Bone marrow (tissue), 2 donors: ENCODE results near the gene NUAK2.
"Not testable (repeated sequence)": the region's sequence is repeated elsewhere in the genome, so short reads cannot be mapped to it uniquely, and the experiment has no call there.

Source experiments
- DNase-seq, 2 donors: peaks; one replicate each; lab custom pipeline; 2025; lab: John Stamatoyannopoulos, UW

NUAK2 gene

GRCh38 chr1:205321162-205321958, at the start of gene NUAK2:
NUAK2 (minus strand) TSS chr1:205321745; CDS start chr1:205321628, 117 bp downstream.
- DNase-seq, result peak; percentile 56 to 60

DNA sequence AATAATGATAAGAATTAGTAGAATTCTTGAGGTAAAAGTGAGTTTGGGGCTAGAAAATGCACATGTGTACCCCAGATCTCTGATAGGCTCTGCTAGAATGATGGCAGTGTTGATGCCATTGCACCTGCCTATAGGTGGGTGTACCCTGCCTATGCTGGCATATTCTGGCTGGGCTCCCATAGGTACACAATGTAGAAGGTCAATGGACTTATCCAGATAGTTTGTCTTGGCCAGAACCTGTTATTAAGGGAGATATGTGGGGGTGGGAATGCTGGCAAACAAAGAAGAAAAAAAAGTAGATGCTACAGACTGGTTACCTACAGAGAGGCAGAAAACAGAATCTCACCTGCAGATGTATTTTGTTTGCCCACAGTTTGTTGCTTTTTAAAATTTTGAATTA, 49.2 kb upstream of the NUAK2 start:
- no peak for DNase-seq

DNA sequence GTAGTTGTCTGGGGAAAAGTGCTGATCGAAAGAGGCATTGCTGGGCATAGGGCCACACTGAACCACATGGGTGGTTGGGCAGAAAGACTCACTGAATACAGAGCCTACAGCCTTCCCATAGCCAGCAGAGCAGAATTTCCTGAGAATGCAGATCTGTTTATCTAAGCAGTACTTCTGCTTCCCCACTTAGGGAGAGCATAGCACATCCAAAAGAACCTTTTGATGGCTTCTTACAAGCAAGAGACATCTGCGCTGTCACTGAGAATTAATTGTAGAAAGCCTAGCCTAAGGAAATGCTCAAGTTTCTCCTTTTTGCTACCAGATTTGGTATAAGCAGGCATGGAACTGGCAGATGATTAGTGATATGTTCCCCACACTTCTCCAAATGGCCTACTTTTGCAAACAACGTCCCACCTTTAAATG, 48.2 kb upstream of the NUAK2 start:
- DNase-seq, result no peak

GRCh38 chr1:205368478-205368877, 46.9 kb upstream of the NUAK2 start:
- no peak for DNase-seq

DNA sequence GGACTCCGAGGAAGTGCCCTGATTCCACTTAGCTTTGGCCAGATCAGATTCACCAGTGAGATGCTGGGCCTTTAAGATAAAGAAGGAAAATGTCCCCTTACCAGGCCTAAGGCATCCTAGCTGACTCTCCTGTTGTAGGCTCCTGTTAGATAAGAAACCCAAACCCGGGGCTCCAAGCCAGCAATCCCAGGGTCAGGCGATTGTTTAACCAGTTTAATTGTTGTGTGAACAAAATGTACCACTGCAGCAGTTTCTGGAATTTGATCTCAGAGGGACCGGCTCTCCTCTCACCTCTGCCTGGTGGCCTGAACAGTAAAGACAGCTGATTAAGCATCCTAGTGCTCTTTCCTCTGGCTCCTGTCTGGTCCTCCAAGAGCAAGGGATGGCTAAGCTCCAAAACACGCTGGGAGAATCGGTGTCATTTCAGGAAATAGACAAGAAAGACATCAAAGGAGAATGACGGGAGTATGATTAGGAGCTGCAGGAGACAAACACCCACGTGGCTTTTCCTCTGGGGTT, 44.5 kb upstream of the NUAK2 start:
- no peak for DNase-seq

DNA sequence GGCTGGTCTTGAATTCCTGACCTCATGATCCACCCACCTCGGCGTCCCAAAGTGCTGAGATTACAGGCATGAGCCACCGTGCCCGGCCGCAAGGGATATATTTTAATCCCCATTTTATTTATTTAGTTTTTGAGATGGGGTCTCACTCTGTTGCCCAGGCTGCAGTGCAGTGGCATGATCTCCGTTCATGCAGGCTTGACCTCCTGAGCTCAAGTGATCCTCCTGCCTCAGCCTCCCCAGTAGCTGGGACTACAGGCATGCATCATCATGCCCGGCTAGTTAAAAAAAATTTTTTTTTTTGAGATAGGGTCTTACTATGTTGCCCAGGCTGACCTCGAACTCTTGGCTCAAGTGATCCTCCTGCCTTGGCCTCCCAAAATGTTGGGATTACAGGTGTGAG, 43.5 kb upstream of the NUAK2 start:
- not testable (repeated sequence) for DNase-seq

DNA sequence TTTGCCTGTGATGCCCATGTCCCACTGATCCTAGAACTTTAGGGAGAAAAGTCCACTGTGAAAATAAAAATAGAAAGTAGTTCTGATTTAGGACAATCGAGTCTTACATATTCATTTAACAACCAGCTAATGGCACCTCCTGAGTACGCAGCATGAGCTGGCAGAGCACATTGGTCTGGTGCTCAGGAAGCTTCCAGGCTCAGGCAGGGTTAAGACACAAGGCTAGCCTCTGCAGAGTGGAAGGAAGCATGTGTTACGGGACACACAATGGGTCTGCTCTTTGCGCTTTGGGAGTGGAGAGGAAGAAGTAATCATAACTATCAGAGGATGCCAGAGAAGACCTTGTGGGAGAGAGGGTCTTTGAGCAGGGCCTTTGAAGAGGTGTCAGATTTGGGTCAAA, 39.3 kb upstream of the NUAK2 start:
- no peak for DNase-seq

DNA sequence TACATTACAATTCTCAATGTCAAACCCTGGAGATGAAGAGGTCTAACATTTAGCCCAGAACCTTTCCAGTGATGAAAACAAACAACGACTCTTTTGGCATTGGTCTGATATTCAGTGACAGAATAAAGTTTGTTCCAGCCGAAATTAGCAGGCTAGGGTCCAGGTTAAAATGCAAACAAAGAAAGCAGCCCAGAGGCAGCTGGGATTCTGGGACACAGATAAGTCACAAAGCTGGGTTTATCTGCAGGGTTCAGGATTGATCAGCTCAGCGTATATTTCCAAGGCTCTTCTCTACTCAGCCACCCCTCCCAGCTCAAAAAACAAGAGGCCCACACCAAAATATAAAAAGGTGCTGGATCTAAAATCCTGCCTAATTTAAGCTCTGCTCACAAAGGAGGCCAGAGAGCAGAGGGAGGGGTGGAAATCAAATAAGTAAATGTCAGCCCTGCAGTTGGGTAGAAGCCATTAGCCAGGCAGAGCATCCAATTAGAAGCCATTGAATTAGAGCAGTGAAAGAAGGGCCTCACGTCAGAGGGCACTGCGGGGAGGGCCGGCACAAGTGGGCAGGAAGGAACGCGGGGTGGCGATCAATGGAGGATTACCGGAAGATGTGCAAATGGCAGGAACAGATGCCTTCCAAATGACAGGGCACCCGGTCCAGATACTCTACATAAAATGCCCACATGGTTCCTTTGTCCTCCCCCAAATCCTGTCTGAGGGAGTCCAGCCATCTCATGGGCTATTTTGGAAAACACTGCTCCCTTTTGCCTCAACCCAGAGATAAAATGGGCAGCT, 38.4 kb upstream of the NUAK2 start:
- DNase-seq, result no peak

DNA sequence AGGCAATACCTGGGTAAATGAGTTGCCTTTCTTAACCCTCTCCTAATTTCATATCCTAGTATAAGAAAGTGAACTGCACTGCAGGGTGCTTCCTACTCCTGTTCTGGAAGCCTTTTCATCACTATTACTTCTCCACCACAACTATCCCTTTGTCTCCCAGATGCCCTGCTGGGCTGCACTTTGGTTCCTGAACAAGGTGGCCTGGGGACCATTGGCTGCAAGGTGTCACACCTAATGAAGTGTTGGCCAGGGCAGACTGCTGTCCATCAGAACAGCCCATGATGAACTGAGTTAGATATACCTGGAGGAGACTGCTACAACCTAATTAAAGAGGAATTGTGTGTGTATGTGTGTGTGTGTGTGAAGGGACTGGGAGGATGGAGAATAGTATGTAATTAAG, 37.0 kb upstream of the NUAK2 start:
- DNase-seq, result no peak

DNA sequence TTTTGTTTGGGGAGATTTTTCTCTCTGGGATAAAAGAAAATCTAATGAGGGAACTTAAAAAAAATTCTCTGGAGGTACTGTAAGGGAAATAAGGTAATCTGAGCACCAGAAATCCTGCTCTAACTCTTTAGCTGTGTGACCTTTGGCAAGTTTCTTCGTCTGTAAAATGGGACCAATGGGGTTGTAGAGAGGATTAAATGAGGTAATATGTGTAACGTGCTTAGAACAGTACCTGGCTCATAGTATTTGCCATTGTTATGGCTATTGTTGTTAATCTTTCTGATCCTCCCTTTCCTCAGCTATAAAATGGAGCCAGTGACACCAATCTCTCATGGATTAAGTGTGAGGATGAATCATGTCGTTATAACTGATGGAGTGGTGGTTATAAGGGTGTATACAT, 36.0 kb upstream of the NUAK2 start:
- no peak for DNase-seq

GRCh38 chr1:205356440-205357139, 35.0 kb upstream of the NUAK2 start, which contains the start of gene KLHDC8A:
KLHDC8A (minus strand) TSS chr1:205356922; CDS start chr1:205343604, 13,318 bp downstream.
- no peak for DNase-seq

GRCh38 chr1:205355075-205355453, 33.5 kb upstream of the NUAK2 start:
- DNase-seq, result no peak

GRCh38 chr1:205354259-205355074, 32.9 kb upstream of the NUAK2 start:
- peak in 1 of 2 donors; percentile 56 for DNase-seq

DNA sequence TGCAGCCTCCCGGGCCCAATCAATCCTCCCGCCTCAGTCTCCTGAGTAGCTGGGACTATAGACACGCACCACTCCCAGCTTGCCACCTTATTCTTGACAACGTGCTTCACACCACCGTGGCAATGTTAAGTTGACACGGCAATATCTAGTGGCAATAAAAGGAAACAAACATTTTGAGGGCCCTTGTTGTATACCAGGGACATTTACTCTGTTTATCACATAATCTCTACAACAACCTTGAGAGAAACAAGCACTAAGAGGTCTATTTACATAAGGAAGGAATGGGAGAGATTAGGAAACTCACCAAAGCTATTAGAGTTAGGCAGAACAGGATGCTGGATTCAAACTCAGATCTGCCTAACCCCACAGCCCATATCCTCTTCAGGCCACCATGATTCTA, 32.1 kb upstream of the NUAK2 start:
- no peak for DNase-seq

DNA sequence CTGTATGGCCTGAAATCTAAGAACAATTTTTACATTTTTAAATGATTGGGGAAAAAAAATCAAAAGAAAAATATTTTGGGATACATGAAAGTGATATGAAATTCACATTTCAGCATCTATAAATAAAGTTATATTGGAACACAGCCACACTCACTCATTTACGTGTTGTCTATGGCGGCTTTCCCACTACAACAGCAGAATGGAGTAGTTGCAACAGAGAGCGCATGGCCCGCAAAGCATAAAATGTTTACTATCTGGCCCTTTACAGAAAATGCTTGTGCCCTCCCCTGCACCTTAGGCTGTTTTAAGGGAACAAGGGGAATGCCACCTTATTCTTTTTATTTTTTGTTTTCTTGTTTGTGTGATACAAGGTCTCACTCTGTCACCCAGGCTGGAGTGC, 31.6 kb upstream of the NUAK2 start:
- DNase-seq, result no peak

GRCh38 chr1:205351984-205352713, 30.6 kb upstream of the NUAK2 start:
- DNase-seq, result no peak

DNA sequence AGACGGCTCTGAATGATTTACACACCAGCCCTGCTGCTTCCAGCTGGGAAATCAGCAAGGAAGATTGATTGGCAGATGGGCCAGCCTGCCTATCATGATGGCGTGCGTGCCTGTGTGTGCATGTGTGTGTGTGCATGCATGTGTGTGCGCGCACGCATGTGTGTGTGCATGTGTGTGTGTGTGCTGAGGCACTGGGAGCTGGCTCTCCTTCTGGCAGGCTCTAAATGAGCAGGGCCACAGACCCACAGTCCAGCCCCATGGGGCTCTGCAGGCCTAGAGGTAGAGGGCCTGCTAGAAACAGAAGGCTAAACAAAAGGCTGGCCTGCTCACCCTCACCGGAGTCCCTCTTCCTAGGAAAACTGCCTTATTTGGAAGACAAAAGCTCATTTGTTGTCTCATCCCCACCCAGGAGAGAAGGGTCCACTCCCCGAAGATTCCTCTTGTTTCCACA, 29.2 kb upstream of the NUAK2 start:
- no peak for DNase-seq

GRCh38 chr1:205350124-205350523, 28.6 kb upstream of the NUAK2 start:
- no peak for DNase-seq

- no peak for DNase-seq
Observed at GRCh38 chr1:205348554-205349487, 27.3 kb upstream of the NUAK2 start.
